ENCODE measurements around the gene PTTG1. TPM values are rescaled to one million over a fixed set of nuclear protein-coding genes. Genes with fewer than 3 reads are reported as not detected.
"Not testable (repeated sequence)": the region's sequence is repeated elsewhere in the genome, so short reads cannot be mapped to it uniquely, and the experiment has no call there.

The PTTG1 gene
- polyA plus RNA-seq, 1 donor = 19.9 TPM

- DNase-seq = no peak
Observed at GRCh38 chr5:160427607-160428006, 6.0 kb downstream of the PTTG1 start.

GRCh38 chr5:160432196-160432595 is 10.5 kb downstream of the PTTG1 start:
- no peak for DNase-seq

- DNase-seq = no peak
Observed at GRCh38 chr5:160432787-160433186, 11.1 kb downstream of the PTTG1 start.

- no peak for DNase-seq
Observed at GRCh38 chr5:160434022-160434531, 12.4 kb downstream of the PTTG1 start.

- no peak for DNase-seq
Observed at GRCh38 chr5:160435532-160435931, 13.9 kb downstream of the PTTG1 start.

GRCh38 chr5:160436017-160436416 is 14.4 kb downstream of the PTTG1 start:
- DNase-seq = no peak

- not testable (repeated sequence) for DNase-seq
Observed at GRCh38 chr5:160436661-160437060, 15.0 kb downstream of the PTTG1 start.

- DNase-seq = no peak
Observed at GRCh38 chr5:160437271-160437670, 15.6 kb downstream of the PTTG1 start.

- DNase-seq = no peak
Observed at GRCh38 chr5:160438316-160439204, 16.9 kb downstream of the PTTG1 start.

GRCh38 chr5:160439205-160439600 is 17.5 kb downstream of the PTTG1 start:
- DNase-seq = peak; percentile 82

- no peak for DNase-seq
Observed at GRCh38 chr5:160441311-160441781, 19.7 kb downstream of the PTTG1 start.

- no peak for DNase-seq
Observed at GRCh38 chr5:160442824-160443431, 21.3 kb downstream of the PTTG1 start.

- DNase-seq = no peak
Observed at GRCh38 chr5:160444407-160444806, 22.8 kb downstream of the PTTG1 start.

- DNase-seq = no peak
Observed at GRCh38 chr5:160445132-160445531, 23.5 kb downstream of the PTTG1 start.

- DNase-seq = no peak
Observed at GRCh38 chr5:160445751-160446150, 24.1 kb downstream of the PTTG1 start.

GRCh38 chr5:160448886-160449285 is 27.2 kb downstream of the PTTG1 start:
- no peak for DNase-seq

GRCh38 chr5:160449458-160449857 is 27.8 kb downstream of the PTTG1 start:
- DNase-seq = no peak

- DNase-seq = no peak
Observed at GRCh38 chr5:160450164-160450932, 28.7 kb downstream of the PTTG1 start.

- DNase-seq = no peak
Observed at GRCh38 chr5:160451281-160451680, 29.6 kb downstream of the PTTG1 start.

GRCh38 chr5:160452036-160452435 is 30.4 kb downstream of the PTTG1 start:
- DNase-seq = no peak

GRCh38 chr5:160452795-160453194 is 31.1 kb downstream of the PTTG1 start:
- DNase-seq = no peak

GRCh38 chr5:160453751-160454150 is 32.1 kb downstream of the PTTG1 start:
- no peak for DNase-seq

GRCh38 chr5:160455600-160455999 is 33.9 kb downstream of the PTTG1 start:
- DNase-seq = no peak
